Upper lobe of left lung (tissue), 6 donors: ENCODE results near the gene CBX7. TPM values are rescaled to one million over a fixed set of nuclear protein-coding genes. Genes with fewer than 3 reads are reported as not detected.

Experiments used
- ATAC-seq, 2 donors: fragments of 200-7000 bp; cut with Tn5 transposase; one replicate each; pipeline ENCODE4 v1.9.1; 2022; ENCODE audit warnings: mild to moderate bottlenecking in 2 of 2, moderate library complexity in 2 of 2; ENCODE audit not compliant: low FRiP score in 2 of 2
- DNase-seq, 2 donors: peaks; one replicate each; pipeline ENCODE4 v3.0.0-alpha.2; 2019 to 2020
- H3K27ac ChIP-seq, 4 donors: fragments of 200-600 bp; sonication (generic); one replicate each; pipeline ENCODE4 v1.5.1; 2016 to 2019
- H3K27me3 ChIP-seq, 4 donors: fragments of 200-600 bp; sonication (generic); one replicate each; pipeline ENCODE4 v1.5.1; 2017 to 2019
- H3K36me3 ChIP-seq, 4 donors: fragments of 200-600 bp; sonication (generic); one replicate each; pipeline ENCODE4 v1.5.1; 2016 to 2019
- H3K4me1 ChIP-seq, 4 donors: fragments of 200-600 bp; sonication (generic); one replicate each; pipeline ENCODE4 v1.5.1; 2018 to 2019
- H3K4me3 ChIP-seq, 4 donors: fragments of 200-600 bp; sonication (generic); one replicate each; pipeline ENCODE4 v1.5.1; 2017 to 2019; ENCODE audit warnings: mild to moderate bottlenecking in 2 of 4, moderate library complexity in 1 of 4
- H3K9me3 ChIP-seq, 4 donors: fragments of 200-600 bp; sonication (generic); one replicate each; pipeline ENCODE4 v1.5.1; 2018 to 2019
- CTCF ChIP-seq, 6 experiments: fragments of 450-650 bp in 4 of 6; fragments of 200-600 bp in 2 of 6; sonication (generic) in 2 of 6; IDR thresholded peaks; one replicate each; pipeline ENCODE4 v1.5.1; 2016 to 2019; ENCODE audit warnings: antibody characterized with exemption in 6 of 6
- EP300 ChIP-seq, 4 donors: sonication (generic); formaldehyde crosslinking; IDR thresholded peaks; one replicate each; pipeline ENCODE4 v1.5.1; 2017; ENCODE audit warnings: antibody characterized with exemption in 4 of 4, control low read depth in 2 of 4
- POLR2A ChIP-seq, 4 donors: fragments of 450-650 bp; IDR thresholded peaks; one replicate each; pipeline ENCODE4 v1.5.1; 2016 to 2017; ENCODE audit warnings: antibody characterized with exemption in 4 of 4, mild to moderate bottlenecking in 2 of 4
- POLR2AphosphoS5 ChIP-seq, 2 donors: sonication (generic); formaldehyde crosslinking; IDR thresholded peaks; one replicate each; pipeline ENCODE4 v1.5.1; 2017; ENCODE audit warnings: antibody characterized with exemption in 2 of 2
- WGBS, 2 donors: methylation state at CpG; one replicate each; pipeline ENCODE4 v1.1.5; 2017 to 2018; 5-methylcytosine and 5-hydroxymethylcytosine counted together
- total RNA-seq, 6 donors: library from RNA; depleted of rRNA in 4 of 6; stranded (reverse); fragments of >200 nt in 4 of 6; gene quantifications; one replicate each; pipeline versions ENCODE4 v1.1.0 to v1.2.1, GENCODE V29; 2016 to 2021
- donor health status: DM: no; HTN: no; CAD: no; lungs with moderate emphysema.
- donor health status: DM: no; HTN: yes; CAD: no; lungs with severe emphysema.

Gene CBX7
- total RNA-seq, 6 donors from 2014 or later, result 51.5 to 145 (median 60.6) TPM

GRCh38 chr22:39150848-39151215, 1.6 kb downstream of the CBX7 start:
- peaks cover 0 to 19% (median 2%) of the 10 kb centered on the region in 4 donors for H3K36me3 ChIP-seq
- peak overlapping the region in 1 of 4 donors; percentile 100 for H3K4me3 ChIP-seq
- no peaks in the 10 kb centered on the region for H3K27me3 ChIP-seq
- no peaks in the 10 kb centered on the region for H3K9me3 ChIP-seq
- no peak for TF ChIP-seq EP300 (IDR thresholded peaks at IDR 0.05)
- no peak for TF ChIP-seq POLR2A (IDR thresholded peaks at IDR 0.05)
- no peak for TF ChIP-seq POLR2AphosphoS5 (IDR thresholded peaks at IDR 0.05)
- no peak for TF ChIP-seq CTCF (IDR thresholded peaks at IDR 0.05)
- peaks cover 39 to 66% (median 54%) of the 10 kb centered on the region in 4 donors for H3K4me1 ChIP-seq
- H3K27ac ChIP-seq, result peak overlapping the region in 3 of 4 donors; percentile 89 to 96 (median 92)
- WGBS, 2 donors, result 48 to 63% methylated on average over 6 of the region's 6 CpGs
- DNase-seq (no peak), ATAC-seq (no peak)

GRCh38 chr22:39149915-39150847, 2.3 kb downstream of the CBX7 start:
- WGBS, 2 donors, result 83 to 87% methylated on average over 13 to 16 of the region's 16 CpGs
- TF ChIP-seq POLR2AphosphoS5 (IDR thresholded peaks at IDR 0.05) (no peak), CTCF (IDR thresholded peaks at IDR 0.05) (no peak), POLR2A (IDR thresholded peaks at IDR 0.05) (no peak), EP300 (IDR thresholded peaks at IDR 0.05) (no peak)
- H3K4me3 ChIP-seq, result no peak overlapping the region
- DNase-seq (no peak), ATAC-seq (no peak)
- H3K9me3 ChIP-seq, result no peaks in the 10 kb centered on the region
- peaks cover 39 to 66% (median 55%) of the 10 kb centered on the region in 4 donors for H3K4me1 ChIP-seq
- peak overlapping the region in 3 of 4 donors; percentile 89 to 96 (median 93) for H3K27ac ChIP-seq
- H3K36me3 ChIP-seq, result peaks cover 0 to 19% (median 2%) of the 10 kb centered on the region in 4 donors
- H3K27me3 ChIP-seq, result no peaks in the 10 kb centered on the region

- TF ChIP-seq EP300 (IDR thresholded peaks at IDR 0.05) (no peak), POLR2AphosphoS5 (IDR thresholded peaks at IDR 0.05) (peak in 1 of 2 donors; percentile 11), POLR2A (IDR thresholded peaks at IDR 0.05) (peak in 1 of 4 donors; percentile 6)
- Histone ChIP-seq H3K27me3 (no peaks in the 10 kb centered on the region), H3K27ac (peak overlapping the region; percentile 42 to 96 (median 91)), H3K9me3 (no peaks in the 10 kb centered on the region), H3K4me3 (no peak overlapping the region), H3K36me3 (peaks cover 0 to 19% (median 2%) of the 10 kb centered on the region in 4 donors), H3K4me1 (peaks cover 48 to 75% (median 63%) of the 10 kb centered on the region in 4 donors)
- ATAC-seq (no peak), DNase-seq (peak; percentile 56 to 89)
- 71 to 75% methylated on average over 5 to 9 of the region's 9 CpGs for WGBS, 2 donors
Observed at GRCh38 chr22:39148727-39149535, 3.5 kb downstream of the CBX7 start.

GRCh38 chr22:39148026-39148726, 4.3 kb downstream of the CBX7 start:
- Histone ChIP-seq H3K4me3 (no peak overlapping the region), H3K4me1 (peaks cover 47 to 77% (median 60%) of the 10 kb centered on the region in 4 donors)
- WGBS, 2 donors, result 67 to 74% methylated on average over 13 to 16 of the region's 16 CpGs

More at GRCh38 chr22:39148026-39148726, 4.3 kb downstream of the CBX7 start:
- no peaks in the 10 kb centered on the region for H3K9me3 ChIP-seq
- DNase-seq, result no peak
- peaks cover 0 to 19% (median 2%) of the 10 kb centered on the region in 4 donors for H3K36me3 ChIP-seq
- peak overlapping the region; percentile 42 to 96 (median 91) for H3K27ac ChIP-seq
- H3K27me3 ChIP-seq, result no peaks in the 10 kb centered on the region
- ATAC-seq, result no peak
- TF ChIP-seq POLR2A (IDR thresholded peaks at IDR 0.05) (peak in 1 of 4 donors; percentile 0), CTCF (IDR thresholded peaks at IDR 0.05) (no peak), POLR2AphosphoS5 (IDR thresholded peaks at IDR 0.05) (no peak), EP300 (IDR thresholded peaks at IDR 0.05) (no peak)
